H9 (cell line): Measurements from ENCODE around the gene MYRIP. TPM values are rescaled to one million over a fixed set of nuclear protein-coding genes. Genes with fewer than 3 reads are reported as not detected.

ENCODE experiments used
- DNase-seq: peaks from one replicate; pipeline ENCODE4 v3.0.0-alpha.2; 2017
- H2AFZ ChIP-seq: one replicate; pipeline ENCODE4 v1.6.1; 2013; ENCODE audit warnings: mild to moderate bottlenecking, low read length, control low read depth, moderate library complexity
- H2AK5ac ChIP-seq: 2 replicates; pipeline ENCODE4 v1.6.1; 2013; ENCODE audit warnings: low read length, control low read depth, mixed read lengths; ENCODE audit not compliant: insufficient read length
- H2BK120ac ChIP-seq: one replicate; pipeline ENCODE4 v1.6.1; 2013; ENCODE audit warnings: low read depth, mild to moderate bottlenecking, low read length, control low read depth, inconsistent platforms; ENCODE audit not compliant: poor library complexity, severe bottlenecking
- H2BK12ac ChIP-seq: 2 replicates; pipeline ENCODE4 v1.6.1; 2013; ENCODE audit warnings: low read length, control low read depth, mixed read lengths, low read depth; ENCODE audit not compliant: insufficient read length
- H2BK15ac ChIP-seq: 2 replicates; pipeline ENCODE4 v1.6.1; 2013; ENCODE audit warnings: low read depth, low read length, control low read depth
- H2BK20ac ChIP-seq: one replicate; pipeline ENCODE4 v1.6.1; 2013; ENCODE audit warnings: low read depth, mild to moderate bottlenecking, low read length, control low read depth, inconsistent platforms; ENCODE audit not compliant: poor library complexity, severe bottlenecking
- H2BK5ac ChIP-seq: 2 replicates; pipeline ENCODE4 v1.6.1; 2013; ENCODE audit warnings: low read length, control low read depth, mixed read lengths; ENCODE audit not compliant: insufficient read length
- H3K14ac ChIP-seq: 2 replicates; pipeline ENCODE4 v1.6.1; 2013; ENCODE audit warnings: low read length, control low read depth; ENCODE audit not compliant: insufficient read depth
- H3K18ac ChIP-seq: 2 replicates; pipeline ENCODE4 v1.6.1; 2013; ENCODE audit warnings: low read depth, mild to moderate bottlenecking, mixed read lengths, low read length, control low read depth; ENCODE audit not compliant: insufficient read length
- H3K23ac ChIP-seq: 2 replicates; pipeline ENCODE4 v1.6.1; 2013; ENCODE audit warnings: low read length, control low read depth, mixed read lengths, low read depth; ENCODE audit not compliant: insufficient read length
- H3K23me2 ChIP-seq: 2 replicates; pipeline ENCODE4 v1.6.1; 2013; ENCODE audit warnings: low read depth, mild to moderate bottlenecking, mixed read lengths, low read length, control low read depth; ENCODE audit not compliant: insufficient read length, poor library complexity, severe bottlenecking
- H3K27ac ChIP-seq: 2 replicates; pipeline ENCODE4 v1.5.1; 2013; ENCODE audit warnings: low read length, control low read depth, mixed read lengths, low read depth; ENCODE audit not compliant: insufficient read length
- H3K27me3 ChIP-seq: 2 replicates; pipeline ENCODE4 v1.6.1; 2013; ENCODE audit warnings: low read length, control low read depth, inconsistent platforms; ENCODE audit not compliant: insufficient read depth
- H3K4ac ChIP-seq: 2 replicates; pipeline ENCODE4 v1.6.1; 2013; ENCODE audit warnings: low read depth, mild to moderate bottlenecking, control low read depth, inconsistent platforms, low read length, moderate library complexity
- H3K4me1 ChIP-seq: 2 replicates; pipeline ENCODE4 v1.6.1; 2013; ENCODE audit warnings: low read length, control low read depth, inconsistent platforms; ENCODE audit not compliant: insufficient read depth
- H3K4me2 ChIP-seq: 2 replicates; pipeline ENCODE4 v1.6.1; 2013; ENCODE audit warnings: low read length, control low read depth, mixed read lengths; ENCODE audit not compliant: insufficient read length, insufficient read depth
- H3K56ac ChIP-seq: 2 replicates; pipeline ENCODE4 v1.6.1; 2013; ENCODE audit warnings: low read depth, mild to moderate bottlenecking, mixed read lengths, low read length, control low read depth; ENCODE audit not compliant: insufficient read length
- H3K79me1 ChIP-seq: 2 replicates; pipeline ENCODE4 v1.6.1; 2013; ENCODE audit warnings: low read depth, mild to moderate bottlenecking, moderate library complexity, low read length, control low read depth, inconsistent platforms; ENCODE audit not compliant: insufficient read depth, poor library complexity, severe bottlenecking
- H3K79me2 ChIP-seq: 2 replicates; pipeline ENCODE4 v1.6.1; 2013; ENCODE audit warnings: low read length, control low read depth, inconsistent platforms; ENCODE audit not compliant: insufficient read depth
- H3K9ac ChIP-seq: 2 replicates; pipeline ENCODE4 v1.6.1; 2013; ENCODE audit warnings: low read length, control low read depth, mixed read lengths; ENCODE audit not compliant: insufficient read length; ENCODE audit errors: extremely low read depth
- H3K9me3 ChIP-seq: one replicate; pipeline ENCODE4 v1.6.1; 2013; ENCODE audit warnings: low read depth, low read length, inconsistent platforms; ENCODE audit not compliant: control insufficient read depth
- H3T11ph ChIP-seq: one replicate; pipeline ENCODE4 v1.6.1; 2013; ENCODE audit warnings: mild to moderate bottlenecking, low read length, control low read depth, inconsistent platforms
- H4K20me1 ChIP-seq: one replicate; pipeline ENCODE4 v1.6.1; 2013; ENCODE audit not compliant: control insufficient read depth, insufficient read length, insufficient read depth
- H4K5ac ChIP-seq: 2 replicates; pipeline ENCODE4 v1.6.1; 2013; ENCODE audit warnings: low read depth, mild to moderate bottlenecking, mixed read lengths, low read length, control low read depth; ENCODE audit not compliant: insufficient read length
- H4K8ac ChIP-seq: replicated peaks from 2 replicates; pipeline ENCODE4 v1.6.1; 2013; ENCODE audit warnings: low read length, control low read depth, mixed read lengths, low read depth; ENCODE audit not compliant: insufficient read length
- H4K91ac ChIP-seq: 2 replicates; pipeline ENCODE4 v1.6.1; 2013; ENCODE audit warnings: low read depth, mild to moderate bottlenecking, moderate library complexity, mixed read lengths, low read length, control low read depth; ENCODE audit not compliant: insufficient read length
- H3K27ac Mint-ChIP-seq, 3 experiments: 2 replicates in 2 of 3; 3 replicates in 1 of 3; pipeline ENCODE4 v1.8.0; 2020 to 2021; ENCODE audit warnings: mixed read lengths in 3 of 3, mild to moderate bottlenecking in 1 of 3, moderate library complexity in 1 of 3
- H3K27me3 Mint-ChIP-seq: 2 replicates; pipeline ENCODE4 v1.8.0; 2021; ENCODE audit warnings: low read depth, mild to moderate bottlenecking, moderate library complexity, mixed read lengths
- H3K36me3 Mint-ChIP-seq, 3 experiments: 2 replicates in 2 of 3; 3 replicates in 1 of 3; pipeline ENCODE4 v1.8.0; 2020 to 2021; ENCODE audit warnings: low read depth in 3 of 3, mixed read lengths in 3 of 3; ENCODE audit not compliant: insufficient read depth in 1 of 3
- H3K4me1 Mint-ChIP-seq, 2 experiments: 2 replicates each; pipeline ENCODE4 v1.8.0; 2020; ENCODE audit warnings: mixed read lengths in 2 of 2
- H3K4me3 Mint-ChIP-seq, 2 experiments: 2 replicates in 1 of 2; 3 replicates in 1 of 2; pipeline ENCODE4 v1.8.0; 2020 to 2021; ENCODE audit warnings: mild to moderate bottlenecking in 2 of 2, mixed read lengths in 2 of 2, moderate library complexity in 1 of 2
- H3K9me3 Mint-ChIP-seq, 2 experiments: 2 replicates in 1 of 2; 3 replicates in 1 of 2; pipeline ENCODE4 v1.8.0; 2020; ENCODE audit warnings: mild to moderate bottlenecking in 2 of 2, mixed read lengths in 2 of 2, moderate library complexity in 1 of 2
- CTCF ChIP-seq: fragments of 200-600 bp; sonication (generic); conservative IDR thresholded peaks from 3 replicates; pipeline ENCODE4 v1.8.0; 2021; ENCODE audit warnings: antibody characterized with exemption, mild to moderate bottlenecking
- WGBS: extraction: QIAGEN DNeasy Blood & Tissue Kit; methylation state at CpG from one replicate; pipeline ENCODE4 v1.1.7; 2013; ENCODE audit warnings: missing lambda C conversion rate, low lambda C conversion rate, mixed read lengths; ENCODE audit not compliant: insufficient read length; ENCODE audit errors: extremely low coverage; 5-methylcytosine and 5-hydroxymethylcytosine counted together
- total RNA-seq: library from RNA; stranded (reverse); gene quantifications from 2 replicates; pipeline ENCODE4 v1.2.1, GENCODE V29; 2021

The MYRIP gene
- total RNA-seq, 1 experiment from 2014 or later, result 1.8 TPM

- no peaks in the 10 kb centered on the region for H4K20me1 ChIP-seq
- no peak for TF ChIP-seq CTCF
Measured at GRCh38 chr3:40137591-40138295, 328.3 kb downstream of the MYRIP start.

More at GRCh38 chr3:40137591-40138295, 328.3 kb downstream of the MYRIP start:
- Histone ChIP-seq H3K79me1 (no peaks in the 10 kb centered on the region), H3K27ac (no peak overlapping the region), H2AFZ (no peak overlapping the region), H2BK120ac (no peak overlapping the region), H4K5ac (no peak overlapping the region), H2BK12ac (no peak overlapping the region), H3K4me2 (no peak overlapping the region), H3T11ph (no peak overlapping the region), H3K9me3 (peaks cover 13% of the 10 kb centered on the region), H3K9ac (no peak overlapping the region), H3K4ac (no peak overlapping the region), H2BK5ac (no peak overlapping the region), H2BK20ac (no peak overlapping the region), H3K18ac (no peak overlapping the region), H4K91ac (no peak overlapping the region), H3K27me3 (no peaks in the 10 kb centered on the region), H3K79me2 (no peaks in the 10 kb centered on the region), H2AK5ac (no peak overlapping the region), H2BK15ac (no peak overlapping the region), H3K14ac (no peak overlapping the region), H4K8ac (no peak overlapping the region), H3K56ac (no peak overlapping the region), H3K23ac (no peak overlapping the region), H3K4me1 (no peaks in the 10 kb centered on the region), H3K23me2 (no peaks in the 10 kb centered on the region)
- Mint-ChIP-seq H3K9me3 (peaks cover 39 to 40% of the 10 kb centered on the region in 2 experiments), H3K27me3 (0 out of 2 replicates have a peak, but pooled peaks cover 1% of the 10 kb centered on the region), H3K36me3 (peaks cover 11 to 23% (median 23%) of the 10 kb centered on the region in 3 experiments), H3K27ac (no peak overlapping the region), H3K4me3 (no peak overlapping the region), H3K4me1 (no peaks in the 10 kb centered on the region)
- WGBS, result no CpG with 5 or more reads among the region's 5 CpGs
- DNase-seq, result no peak
